ENCODE results near the gene DOCK1. TPM values are rescaled to one million over a fixed set of nuclear protein-coding genes. Genes with fewer than 3 reads are reported as not detected.

Gene DOCK1
- total and polyA plus RNA-seq, 8 donors = 46.4 to 77.7 (median 71.3) TPM

GRCh38 chr10:127358337-127358736, 453.1 kb downstream of the DOCK1 start:
- Histone ChIP-seq H3K27me3 (no peaks in the 10 kb centered on the region), H3K27ac (no peak overlapping the region), H3K4me1 (no peaks in the 10 kb centered on the region), H3K36me3 (peaks cover 0 to 3% of the 10 kb centered on the region in 2 donors), H3K9me3 (no peaks in the 10 kb centered on the region), H3K4me3 (no peak overlapping the region)
- ATAC-seq = no peak
- intact Hi-C loops (cut with DNase I) = no loop called here
- DNase-seq = no peak
- TF ChIP-seq CTCF (IDR thresholded peaks at IDR 0.05) = no peak

GRCh38 chr10:127364034-127364433, 458.8 kb downstream of the DOCK1 start:
- TF ChIP-seq CTCF (IDR thresholded peaks at IDR 0.05) = no peak
- Histone ChIP-seq H3K9me3 (no peaks in the 10 kb centered on the region), H3K27me3 (no peaks in the 10 kb centered on the region), H3K27ac (no peak overlapping the region), H3K36me3 (peaks cover 0 to 22% of the 10 kb centered on the region in 2 donors), H3K4me1 (no peaks in the 10 kb centered on the region), H3K4me3 (no peak overlapping the region)
- DNase-seq (no peak), ATAC-seq (no peak)
- intact Hi-C loops (cut with DNase I) = no loop called here

DNA sequence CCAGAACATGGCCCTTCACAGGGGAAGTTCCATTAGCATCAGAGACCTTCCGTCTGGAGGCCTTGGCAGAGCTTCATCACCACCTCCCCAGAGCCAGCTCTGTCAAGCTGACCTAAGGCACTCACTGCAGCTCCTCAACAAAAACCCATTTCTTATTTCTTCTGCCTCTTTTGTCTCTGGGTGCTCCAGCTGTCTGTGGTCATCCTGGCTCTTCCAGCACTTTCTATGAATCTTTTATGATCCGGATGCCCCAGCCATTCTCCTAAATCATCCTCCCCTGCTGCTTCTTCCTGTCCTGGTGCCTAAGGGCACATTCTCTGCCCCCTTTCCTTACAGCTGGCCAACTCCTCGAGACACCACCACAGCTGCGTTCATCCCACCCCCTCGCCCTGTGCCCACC, 462.9 kb downstream of the DOCK1 start:
- TF ChIP-seq CTCF (IDR thresholded peaks at IDR 0.05) = no peak
- Histone ChIP-seq H3K27me3 (no peaks in the 10 kb centered on the region), H3K36me3 (peaks cover 0 to 21% of the 10 kb centered on the region in 2 donors), H3K4me1 (no peaks in the 10 kb centered on the region), H3K27ac (no peak overlapping the region), H3K4me3 (no peak overlapping the region), H3K9me3 (no peaks in the 10 kb centered on the region)
- intact Hi-C loops (cut with DNase I) = no loop called here
- DNase-seq (no peak), ATAC-seq (no peak)

DNA sequence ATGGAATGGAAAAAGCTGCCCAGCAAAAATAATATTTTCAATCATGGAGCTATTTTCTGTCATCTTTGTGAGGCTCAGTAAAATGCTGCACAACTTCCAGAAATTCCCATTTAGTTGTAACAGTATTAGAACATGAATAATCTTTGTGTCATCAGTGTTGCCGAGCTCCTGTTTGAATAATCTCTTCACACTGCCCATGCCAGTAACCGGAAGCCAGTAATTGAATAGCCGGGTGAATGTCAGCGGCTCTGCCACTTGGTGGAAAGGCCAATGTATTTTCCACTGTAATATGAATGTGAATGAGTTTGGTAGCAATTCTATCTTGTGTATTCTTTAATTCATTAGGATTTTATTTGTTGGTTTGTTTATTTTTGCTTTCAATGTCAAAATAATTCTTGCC, 463.7 kb downstream of the DOCK1 start:
- DNase-seq (no peak), ATAC-seq (no peak)
- no peak for TF ChIP-seq CTCF (IDR thresholded peaks at IDR 0.05)
- H3K9me3 ChIP-seq = no peaks in the 10 kb centered on the region
- H3K4me3 ChIP-seq = no peak overlapping the region
- intact Hi-C loops (cut with DNase I) = no loop called here
- H3K36me3 ChIP-seq = peaks cover 0 to 16% of the 10 kb centered on the region in 2 donors
- H3K27ac ChIP-seq = no peak overlapping the region
- H3K4me1 ChIP-seq = no peaks in the 10 kb centered on the region
- H3K27me3 ChIP-seq = no peaks in the 10 kb centered on the region

GRCh38 chr10:127370601-127371000, 465.4 kb downstream of the DOCK1 start:
- Histone ChIP-seq H3K27ac (no peak overlapping the region), H3K4me1 (no peaks in the 10 kb centered on the region), H3K36me3 (peaks cover 0 to 27% of the 10 kb centered on the region in 2 donors), H3K9me3 (no peaks in the 10 kb centered on the region), H3K4me3 (no peak overlapping the region), H3K27me3 (no peaks in the 10 kb centered on the region)
- intact Hi-C loops (cut with DNase I) = no loop called here
- DNase-seq = no peak
- no peak for TF ChIP-seq CTCF (IDR thresholded peaks at IDR 0.05)
- ATAC-seq = no peak
